GM19025 (cell line): ENCODE data around the gene LRRC75A.

Experiments used
- ATAC-seq: cut with Tn5 transposase; IDR thresholded peaks from one replicate; pipeline ENCODE4 v1.9.1; 2021; ENCODE audit warnings: mild to moderate bottlenecking, low read depth, moderate library complexity; ENCODE audit not compliant: unreplicated experiment

LRRC75A gene

DNA sequence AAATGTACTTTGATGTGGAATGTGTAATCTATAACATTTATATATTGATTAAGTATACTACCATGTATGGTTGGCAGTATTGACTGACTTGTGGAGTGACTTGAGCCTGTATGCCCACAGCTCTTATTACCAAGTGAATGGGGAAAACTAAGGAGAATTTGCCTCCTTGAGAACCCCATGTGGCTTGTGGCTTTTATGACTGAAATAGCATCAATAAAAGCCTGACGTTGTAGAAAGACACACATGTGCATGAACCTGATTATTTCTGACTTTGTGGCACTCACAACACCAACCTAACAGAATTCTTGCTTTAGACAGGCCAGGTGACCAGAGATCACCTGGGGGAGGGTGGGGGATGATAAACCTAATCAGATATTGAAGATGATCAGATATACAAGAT, 2.1 kb upstream of the LRRC75A start:
- no peak for ATAC-seq

- ATAC-seq: no peak
Observed at GRCh38 chr17:16493531-16494046, 1.6 kb upstream of the LRRC75A start.

GRCh38 chr17:16492613-16493530, 879 bp upstream of the LRRC75A start:
- no peak for ATAC-seq

- no peak for ATAC-seq
Observed at GRCh38 chr17:16491131-16491702, 776 bp downstream of the LRRC75A start.

DNA sequence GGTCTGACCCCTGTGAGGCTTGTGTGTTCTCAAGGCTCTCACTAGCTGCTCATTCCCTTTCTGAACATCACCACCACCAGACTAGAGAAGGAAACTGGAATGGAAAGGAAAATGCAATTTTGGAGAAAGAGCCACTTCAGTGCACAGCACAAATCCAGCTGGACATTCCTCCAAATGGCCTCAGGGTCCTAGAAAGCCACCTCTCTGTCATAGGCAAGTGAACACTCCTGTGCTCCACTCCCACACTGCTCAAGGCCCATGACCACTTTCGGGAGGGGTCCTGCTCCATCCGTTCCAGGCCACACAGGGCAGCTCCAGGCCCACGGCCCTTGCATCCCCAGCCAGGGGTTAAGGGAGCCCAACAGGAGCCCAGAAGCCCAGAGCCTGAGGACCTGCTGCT, 2.6 kb downstream of the LRRC75A start:
- ATAC-seq: no peak

DNA sequence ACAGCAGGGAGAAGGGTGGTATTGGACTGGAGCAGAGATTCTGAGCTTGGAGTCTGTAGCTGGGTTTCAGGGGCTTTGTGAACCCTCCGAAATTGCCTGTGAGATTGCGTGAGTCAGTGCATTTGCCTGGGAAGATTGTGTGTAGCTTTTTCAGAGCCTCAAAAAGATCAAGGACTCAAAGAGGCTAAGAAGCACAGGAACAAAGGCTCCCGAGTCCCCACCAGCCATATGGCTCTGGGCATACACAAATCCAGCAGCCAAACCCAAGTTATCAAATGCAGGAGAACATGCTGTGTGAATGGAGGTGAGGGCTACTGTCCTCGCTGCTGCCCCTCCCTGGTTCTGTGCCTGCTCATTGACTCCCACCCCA, 3.0 kb downstream of the LRRC75A start:
- ATAC-seq: no peak

- no peak for ATAC-seq
Observed at GRCh38 chr17:16488186-16488967, 3.6 kb downstream of the LRRC75A start.

DNA sequence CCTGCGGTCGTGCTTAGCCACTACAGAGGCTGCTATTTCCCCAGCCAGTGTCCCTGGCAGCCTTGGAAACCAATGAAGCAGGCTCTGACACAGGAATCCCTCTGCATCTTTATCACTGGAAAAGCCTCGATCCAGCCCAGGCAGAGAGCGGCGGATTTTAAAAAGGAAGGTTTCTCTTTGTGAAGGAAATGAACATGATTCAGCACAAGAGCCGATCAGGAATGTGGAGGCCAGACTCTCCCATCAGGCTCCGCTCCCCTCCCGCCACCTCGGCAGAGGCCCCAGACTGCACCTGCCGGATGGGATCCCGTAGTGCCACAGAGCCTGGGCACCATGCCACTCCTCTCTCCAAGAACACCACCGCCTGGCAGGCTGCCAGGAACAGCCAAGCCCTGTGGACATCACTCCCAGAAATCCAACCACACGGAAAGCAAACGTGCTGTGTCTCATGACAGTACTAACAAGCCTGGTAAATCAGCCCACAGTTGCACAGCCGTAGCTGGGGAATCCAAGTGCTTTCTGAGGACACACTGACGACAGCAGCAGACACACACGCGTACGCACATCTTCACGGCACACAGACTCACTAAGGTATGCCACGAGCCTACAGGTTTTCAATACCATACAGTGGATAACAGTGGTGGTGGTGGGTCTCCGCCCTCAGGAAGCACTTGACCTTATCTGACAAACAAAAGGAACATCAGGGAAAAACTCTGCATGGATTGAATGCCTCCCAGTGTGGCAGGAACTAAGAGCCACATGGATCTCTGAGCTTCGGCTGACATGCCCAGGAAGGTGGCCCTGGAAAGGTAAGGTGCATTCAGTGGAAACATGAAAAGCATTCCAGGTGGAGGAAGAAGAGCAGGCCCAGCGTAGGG, 5.4 kb downstream of the LRRC75A start:
- no peak for ATAC-seq

GRCh38 chr17:16484445-16485175, 7.4 kb downstream of the LRRC75A start:
- no peak for ATAC-seq

- no peak for ATAC-seq
Observed at GRCh38 chr17:16483021-16483645, 8.9 kb downstream of the LRRC75A start.

DNA sequence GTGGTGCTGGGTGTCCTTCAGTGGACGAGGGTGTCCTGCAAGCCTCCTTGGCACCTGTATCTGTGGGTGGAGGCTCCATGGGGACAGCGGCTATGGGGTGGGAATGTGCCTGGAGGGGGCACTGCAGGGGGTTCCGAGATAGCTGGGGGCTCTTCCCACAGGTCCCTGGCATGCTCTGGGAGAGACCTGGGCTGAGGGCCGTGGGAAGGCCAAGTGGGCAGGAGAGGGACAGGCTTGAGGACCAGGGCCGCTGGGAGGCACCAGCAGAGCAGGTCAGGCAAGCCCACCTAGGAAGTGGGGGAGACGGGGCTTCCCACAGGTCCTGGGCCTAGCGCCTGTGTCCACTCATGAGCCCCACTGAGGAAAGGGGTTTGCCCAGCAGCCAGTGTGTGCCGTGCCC, 9.7 kb downstream of the LRRC75A start:
- no peak for ATAC-seq

DNA sequence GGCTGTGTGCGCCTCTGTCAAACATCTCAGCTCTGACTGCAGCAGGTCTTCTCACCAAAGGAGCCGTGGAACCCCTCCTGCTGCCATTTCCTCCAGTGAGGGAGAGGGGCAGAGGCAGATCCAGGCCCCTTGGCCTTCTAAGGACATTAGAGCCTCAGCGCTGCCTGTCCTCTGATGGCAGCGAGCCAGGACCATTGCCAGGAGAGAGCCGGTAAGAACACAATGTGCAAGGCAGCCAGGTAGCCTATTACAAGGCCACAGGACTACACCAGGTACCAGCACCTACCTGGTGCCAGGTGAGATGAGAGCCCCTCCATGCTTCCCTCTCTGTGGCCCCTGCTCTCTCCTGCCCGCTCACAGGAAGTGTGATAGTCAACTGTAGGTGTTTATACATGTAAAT, 11.0 kb downstream of the LRRC75A start:
- no peak for ATAC-seq

DNA sequence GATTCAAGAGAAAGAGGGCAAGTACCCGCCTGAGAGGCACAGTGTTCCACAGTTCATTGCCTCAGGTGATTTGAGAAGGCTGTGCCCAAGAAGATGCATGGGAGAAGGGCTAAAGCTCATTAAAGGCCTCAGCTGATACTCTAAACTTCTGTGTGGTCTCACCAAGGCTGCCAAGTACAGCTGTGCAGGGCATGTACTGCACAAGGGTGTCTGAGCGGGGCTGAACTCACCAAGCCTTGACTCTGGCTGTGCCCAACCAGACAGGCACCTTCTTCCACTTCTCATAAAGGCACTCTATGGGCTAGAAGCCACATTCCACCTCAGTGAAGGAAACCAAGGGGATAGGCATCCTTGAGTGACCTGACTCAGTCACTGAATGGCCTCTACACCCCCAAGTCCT, 12.7 kb downstream of the LRRC75A start:
- ATAC-seq: no peak

DNA sequence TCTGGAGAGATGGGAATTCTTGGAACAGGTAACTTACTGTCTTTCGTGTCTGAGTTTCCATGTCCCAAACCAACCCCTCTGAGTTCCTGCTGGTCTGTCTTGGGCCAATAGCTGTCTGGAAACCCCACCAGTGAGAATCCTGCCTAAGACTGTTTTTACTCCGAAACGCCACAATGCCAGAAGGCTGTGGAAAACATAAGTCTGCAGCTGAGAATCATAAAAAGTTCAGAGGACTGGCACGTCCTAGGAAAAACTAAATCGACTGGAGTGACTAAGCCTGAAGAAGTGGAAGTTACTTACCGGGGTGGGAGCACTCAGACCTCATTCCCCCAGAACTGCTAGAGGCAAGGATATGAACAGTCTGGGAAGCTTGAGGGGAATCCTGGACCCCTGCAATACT, 13.3 kb downstream of the LRRC75A start:
- ATAC-seq: no peak

- ATAC-seq: no peak
Observed at GRCh38 chr17:16477666-16478065, 14.3 kb downstream of the LRRC75A start.

DNA sequence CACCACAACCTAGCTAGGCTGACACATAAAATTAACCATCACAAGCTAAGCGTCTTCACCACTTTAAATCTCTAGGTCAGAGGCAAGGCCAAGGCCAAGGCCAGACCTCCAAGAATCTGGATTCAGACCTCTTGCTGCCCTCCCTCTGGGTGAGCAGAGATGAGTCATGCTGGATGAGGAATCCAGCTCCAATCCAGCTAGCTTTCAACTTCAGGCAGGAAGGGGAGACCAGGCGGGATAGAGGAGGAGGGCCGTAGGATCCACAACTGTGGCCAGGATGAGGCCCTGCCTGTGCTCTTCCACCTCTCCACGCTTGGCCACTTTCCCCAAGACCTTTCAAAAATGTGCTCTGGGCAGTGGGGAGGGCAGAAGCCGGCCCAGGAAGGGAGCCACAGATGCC, 14.7 kb downstream of the LRRC75A start:
- no peak for ATAC-seq

DNA sequence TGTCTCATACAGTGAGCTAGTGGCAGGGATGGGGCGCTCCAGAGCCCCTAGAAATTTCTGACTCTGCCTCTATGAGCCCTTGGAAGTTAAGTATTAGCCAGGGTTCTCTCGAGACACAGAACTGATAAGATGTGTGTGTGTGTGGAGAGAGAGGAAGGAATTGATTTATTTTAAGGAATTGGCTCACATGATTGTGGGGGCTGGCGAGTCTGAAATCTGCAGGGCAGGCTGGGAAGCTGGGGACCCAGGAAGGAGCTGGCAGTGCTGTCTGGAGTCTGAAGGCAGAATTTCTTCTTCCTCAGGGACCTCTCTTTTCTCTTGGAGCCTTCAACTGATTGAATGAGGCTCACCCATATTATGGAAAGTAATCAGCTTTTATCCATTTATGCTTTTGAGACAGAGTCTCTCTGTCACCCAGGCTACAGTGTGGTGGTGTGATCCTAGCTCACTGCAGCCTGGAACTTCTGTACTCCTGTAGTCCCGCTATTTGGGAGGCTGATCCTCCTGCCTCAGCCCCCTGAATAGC, 16.8 kb downstream of the LRRC75A start:
- no peak for ATAC-seq

GRCh38 chr17:16474012-16474725, 17.8 kb downstream of the LRRC75A start:
- ATAC-seq: no peak
